ENCODE results near the gene ZBTB20.

The ZBTB20 gene

GRCh38 chr3:114284644-114285043, 862.4 kb downstream of the ZBTB20 start:
- Mint-ChIP-seq H3K36me3 (no peaks in the 10 kb centered on the region), H3K4me3 (no peak overlapping the region), H3K27me3 (no peaks in the 10 kb centered on the region), H3K9me3 (peaks cover 1% of the 10 kb centered on the region), H3K4me1 (peaks cover 13% of the 10 kb centered on the region), H3K27ac (no peak overlapping the region)
- no peak for ATAC-seq (ENCODE audit: low read depth)
- DNase-seq (ENCODE audit: low spot score in 2 of 2) = no peak
